MM.1S (cell line): ENCODE results near the gene PDE2A.

ENCODE experiments used
- DNase-seq: peaks from one replicate; pipeline ENCODE4 v3.0.0-alpha.2; 2015
- H2AFZ ChIP-seq: fragments of 300-600 bp; sonication (generic); 2 replicates; pipeline ENCODE4 v1.6.0; 2016; ENCODE audit warnings: antibody characterized with exemption, low read length
- H3F3A ChIP-seq: fragments of 300-600 bp; sonication (generic); 2 replicates; pipeline ENCODE4 v1.6.1; 2016; ENCODE audit warnings: mild to moderate bottlenecking, antibody characterized with exemption, low read length, moderate library complexity, mixed read lengths; ENCODE audit not compliant: insufficient read depth
- H3K27ac ChIP-seq: fragments of 300-600 bp; sonication (generic); 2 replicates; pipeline ENCODE4 v1.5.1; 2016; ENCODE audit warnings: mild to moderate bottlenecking, low read length
- H3K27me3 ChIP-seq: fragments of 300-600 bp; sonication (generic); replicated peaks from 2 replicates; pipeline ENCODE4 v1.6.0; 2016; ENCODE audit warnings: low read length; ENCODE audit not compliant: insufficient read depth
- H3K36me3 ChIP-seq: fragments of 300-600 bp; sonication (generic); replicated peaks from 2 replicates; pipeline ENCODE4 v1.6.1; 2016; ENCODE audit warnings: mild to moderate bottlenecking, low read length, mixed read lengths; ENCODE audit not compliant: insufficient read depth
- H3K4me1 ChIP-seq: fragments of 300-600 bp; sonication (generic); 2 replicates; pipeline ENCODE4 v1.6.1; 2016; ENCODE audit warnings: low read length, mixed read lengths
- H3K4me2 ChIP-seq: fragments of 300-600 bp; sonication (generic); 2 replicates; pipeline ENCODE4 v1.6.0; 2016; ENCODE audit warnings: low read depth, low read length
- H3K4me3 ChIP-seq: fragments of 300-600 bp; sonication (generic); 2 replicates; pipeline ENCODE4 v1.5.1; 2016; ENCODE audit warnings: low read length, mixed read lengths
- H3K79me2 ChIP-seq: fragments of 300-600 bp; sonication (generic); 2 replicates; pipeline ENCODE4 v1.6.1; 2016; ENCODE audit warnings: mixed run types, low read length, mixed read lengths
- H3K9ac ChIP-seq: fragments of 300-600 bp; sonication (generic); 2 replicates; pipeline ENCODE4 v1.6.1; 2016; ENCODE audit warnings: low read length, mixed read lengths
- H3K9me2 ChIP-seq: fragments of 300-600 bp; sonication (generic); replicated peaks from 2 replicates; pipeline ENCODE4 v1.6.1; 2016; ENCODE audit warnings: mild to moderate bottlenecking, low read length, mixed read lengths; ENCODE audit not compliant: insufficient read depth
- H3K9me3 ChIP-seq: fragments of 300-600 bp; sonication (generic); replicated peaks from 2 replicates; pipeline ENCODE4 v1.6.1; 2016; ENCODE audit warnings: mild to moderate bottlenecking, low read length, mixed read lengths; ENCODE audit not compliant: insufficient read depth
- H4K20me1 ChIP-seq: fragments of 300-600 bp; sonication (generic); 2 replicates; pipeline ENCODE4 v1.6.1; 2016; ENCODE audit warnings: mild to moderate bottlenecking, low read length, moderate library complexity, mixed read lengths; ENCODE audit not compliant: insufficient read depth
- CTCF ChIP-seq: fragments of 300-600 bp; sonication (generic); IDR thresholded peaks from 2 replicates; pipeline ENCODE4 v1.5.1; 2016; ENCODE audit warnings: antibody characterized with exemption, low read length, mixed read lengths
- EZH2 ChIP-seq: fragments of 300-600 bp; sonication (generic); optimal IDR thresholded peaks from 2 replicates; pipeline ENCODE3; 2017; ENCODE audit warnings: low read depth, mild to moderate bottlenecking, antibody characterized with exemption, low read length, mixed read lengths
- EZH2phosphoT487 ChIP-seq: fragments of 300-600 bp; sonication (generic); IDR thresholded peaks from 2 replicates; pipeline ENCODE4 v1.6.1; 2018; ENCODE audit warnings: antibody characterized with exemption, low read length

PDE2A gene

GRCh38 chr11:72597721-72598120 is 76.5 kb downstream of the PDE2A start:
- Histone ChIP-seq H3K4me2 (no peak overlapping the region), H3K79me2 (no peaks in the 10 kb centered on the region), H3K27me3 (peaks cover 48% of the 10 kb centered on the region), H3K36me3 (no peaks in the 10 kb centered on the region), H4K20me1 (no peaks in the 10 kb centered on the region), H3K4me3 (no peak overlapping the region), H3K4me1 (peaks cover 4% of the 10 kb centered on the region), H3F3A (no peaks in the 10 kb centered on the region), H2AFZ (no peak overlapping the region), H3K27ac (no peak overlapping the region), H3K9me3 (no peaks in the 10 kb centered on the region), H3K9me2 (no peaks in the 10 kb centered on the region), H3K9ac (no peak overlapping the region)
- no peak for TF ChIP-seq CTCF
- no peak for TF ChIP-seq EZH2phosphoT487
- TF ChIP-seq EZH2 = no peak
- DNase-seq = no peak

- peaks cover 19% of the 10 kb centered on the region for H3K4me1 ChIP-seq
- no peaks in the 10 kb centered on the region for H3K36me3 ChIP-seq
- H3K9ac ChIP-seq = no peak overlapping the region
- TF ChIP-seq CTCF (no peak), EZH2phosphoT487 (no peak)
- H3K4me3 ChIP-seq = no peak overlapping the region
- no peaks in the 10 kb centered on the region for H3K9me2 ChIP-seq
- H4K20me1 ChIP-seq = no peaks in the 10 kb centered on the region
- H3K79me2 ChIP-seq = no peaks in the 10 kb centered on the region
- no peak overlapping the region for H3K27ac ChIP-seq
- no peaks in the 10 kb centered on the region for H3K9me3 ChIP-seq
- H2AFZ ChIP-seq = no peak overlapping the region
- DNase-seq = no peak
- no peaks in the 10 kb centered on the region for H3F3A ChIP-seq
- peaks cover 34% of the 10 kb centered on the region for H3K27me3 ChIP-seq
- H3K4me2 ChIP-seq = no peak overlapping the region
Observed at GRCh38 chr11:72595292-72595684, 78.9 kb downstream of the PDE2A start.

GRCh38 chr11:72594493-72595291 is 79.5 kb downstream of the PDE2A start:
- DNase-seq = no peak
- Histone ChIP-seq H3K27me3 (peaks cover 28% of the 10 kb centered on the region), H3K79me2 (no peaks in the 10 kb centered on the region), H3F3A (no peaks in the 10 kb centered on the region), H2AFZ (no peak overlapping the region), H3K4me2 (no peak overlapping the region), H3K27ac (no peak overlapping the region), H4K20me1 (no peaks in the 10 kb centered on the region), H3K9me3 (no peaks in the 10 kb centered on the region), H3K9ac (no peak overlapping the region), H3K36me3 (no peaks in the 10 kb centered on the region), H3K4me3 (no peak overlapping the region), H3K9me2 (no peaks in the 10 kb centered on the region), H3K4me1 (peaks cover 19% of the 10 kb centered on the region)
- no peak for TF ChIP-seq EZH2
- no peak for TF ChIP-seq CTCF
- TF ChIP-seq EZH2phosphoT487 = no peak
